GM23338 (cell line): ENCODE results near the gene PTTG1IP. TPM values are rescaled to one million over a fixed set of nuclear protein-coding genes. Genes with fewer than 3 reads are reported as not detected.

ENCODE experiments used
- ATAC-seq: fragments of 200-7000 bp; cut with Tn5 transposase; 3 replicates; pipeline ENCODE4 v1.9.1; 2020
- DNase-seq: peaks from one replicate; pipeline ENCODE4 v3.0.0-alpha.2; 2015; ENCODE audit warnings: low spot score
- H2AFZ ChIP-seq: fragments of 200-600 bp; sonication (generic); 2 replicates; pipeline ENCODE4 v1.8.0; 2016; ENCODE audit warnings: antibody characterized with exemption, mild to moderate bottlenecking, moderate library complexity
- H3F3A ChIP-seq: fragments of 200-600 bp; sonication (generic); replicated peaks from 2 replicates; pipeline ENCODE4 v1.8.0; 2017; ENCODE audit warnings: antibody characterized with exemption, mixed run types, low read depth
- H3K27ac ChIP-seq: fragments of 200-600 bp; sonication (generic); 2 replicates; pipeline ENCODE4 v1.6.1; 2016; ENCODE audit warnings: low read depth
- H3K27me3 ChIP-seq: fragments of 200-600 bp; sonication (generic); 2 replicates; pipeline ENCODE4 v1.8.0; 2016; ENCODE audit warnings: mild to moderate bottlenecking, mixed run types, moderate library complexity; ENCODE audit not compliant: insufficient read depth
- H3K36me3 ChIP-seq: fragments of 200-600 bp; sonication (generic); 2 replicates; pipeline ENCODE4 v1.8.0; 2016; ENCODE audit warnings: mild to moderate bottlenecking; ENCODE audit not compliant: insufficient read depth
- H3K4me1 ChIP-seq: fragments of 200-600 bp; sonication (generic); 2 replicates; pipeline ENCODE4 v1.8.0; 2016; ENCODE audit warnings: mild to moderate bottlenecking, moderate library complexity; ENCODE audit not compliant: insufficient read depth
- H3K4me2 ChIP-seq: fragments of 200-600 bp; sonication (generic); 2 replicates; pipeline ENCODE4 v1.7.1; 2017; ENCODE audit warnings: mixed run types
- H3K4me3 ChIP-seq: fragments of 200-600 bp; sonication (generic); 2 replicates; pipeline ENCODE4 v1.6.1; 2016; ENCODE audit warnings: mixed run types
- H3K79me2 ChIP-seq: fragments of 200-600 bp; sonication (generic); replicated peaks from 2 replicates; pipeline ENCODE4 v1.8.0; 2017; ENCODE audit warnings: mild to moderate bottlenecking; ENCODE audit not compliant: insufficient read depth
- H3K9me2 ChIP-seq: fragments of 200-600 bp; sonication (generic); 2 replicates; pipeline ENCODE4 v1.8.0; 2017; ENCODE audit not compliant: insufficient read depth
- H4K20me1 ChIP-seq: fragments of 200-600 bp; sonication (generic); replicated peaks from 2 replicates; pipeline ENCODE4 v1.8.0; 2017; ENCODE audit warnings: mild to moderate bottlenecking; ENCODE audit not compliant: insufficient read depth
- H3K27ac Mint-ChIP-seq: 2 replicates; pipeline ENCODE4 v1.8.0; 2020; ENCODE audit warnings: inconsistent platforms, mild to moderate bottlenecking, moderate library complexity, mixed read lengths
- H3K27me3 Mint-ChIP-seq: 3 replicates; pipeline ENCODE4 v1.8.0; 2022; ENCODE audit warnings: low read depth, mild to moderate bottlenecking, moderate library complexity, mixed read lengths, inconsistent platforms; ENCODE audit not compliant: insufficient read depth, poor library complexity
- H3K36me3 Mint-ChIP-seq: 3 replicates; pipeline ENCODE4 v1.8.0; 2021; ENCODE audit warnings: low read depth, mild to moderate bottlenecking, inconsistent platforms, moderate library complexity, mixed read lengths
- H3K4me1 Mint-ChIP-seq: 3 replicates; pipeline ENCODE4 v1.8.0; 2020; ENCODE audit warnings: mild to moderate bottlenecking, inconsistent platforms, mixed read lengths
- H3K4me3 Mint-ChIP-seq: 3 replicates; pipeline ENCODE4 v1.8.0; 2021; ENCODE audit warnings: moderate library complexity, mild to moderate bottlenecking, inconsistent platforms, mixed read lengths
- H3K9me3 Mint-ChIP-seq: 3 replicates; pipeline ENCODE4 v1.8.0; 2020; ENCODE audit warnings: moderate library complexity, mild to moderate bottlenecking, inconsistent platforms, mixed read lengths
- CREB1 ChIP-seq: fragments of 250-450 bp; sonication (Bioruptor Pico); IDR thresholded peaks from 2 replicates; pipeline ENCODE4 v1.5.0; 2020; ENCODE audit warnings: low read depth, mild to moderate bottlenecking, moderate library complexity
- CTCF ChIP-seq, 2 experiments: fragments of 200-600 bp in 1 of 2; sonication (generic) in 1 of 2; conservative IDR thresholded peaks; 2 replicates each; pipeline versions ENCODE4 v1.5.1 to v1.6.1; 2016 to 2017; ENCODE audit warnings: antibody characterized with exemption in 2 of 2, low read depth in 2 of 2, mild to moderate bottlenecking in 2 of 2, moderate library complexity in 1 of 2
- ETS1 ChIP-seq: IDR thresholded peaks from 2 replicates; pipeline ENCODE4 v1.6.1; 2016; ENCODE audit warnings: antibody characterized with exemption
- EZH2 ChIP-seq: fragments of 200-600 bp; sonication (generic); IDR thresholded peaks from one replicate; pipeline ENCODE4 v1.8.0; 2017; ENCODE audit warnings: antibody characterized with exemption, mild to moderate bottlenecking, low read depth; ENCODE audit not compliant: unreplicated experiment
- EZH2phosphoT487 ChIP-seq: fragments of 200-600 bp; sonication (generic); IDR thresholded peaks from one replicate; pipeline ENCODE4 v1.8.1; 2018; ENCODE audit warnings: antibody characterized with exemption; ENCODE audit not compliant: unreplicated experiment
- POLR2AphosphoS5 ChIP-seq: IDR thresholded peaks from 2 replicates; pipeline ENCODE4 v1.6.1; 2016; ENCODE audit warnings: antibody characterized with exemption, low read depth
- REST ChIP-seq: IDR thresholded peaks from one replicate; pipeline ENCODE4 v1.6.1; 2018; ENCODE audit warnings: antibody characterized with exemption; ENCODE audit not compliant: unreplicated experiment
- ZNF462 ChIP-seq: fragments of 250-450 bp; sonication (Bioruptor Pico); IDR thresholded peaks from 2 replicates; pipeline ENCODE4 v1.5.0; 2020; ENCODE audit warnings: mild to moderate bottlenecking, moderate library complexity
- polyA plus RNA-seq: library from polyadenylated mRNA; unstranded; fragments of >200 nt; fragmentation: Nextera tagmentation; extraction: Ambion mirVana; gene quantifications from 2 replicates; pipeline ENCODE4 v1.2.1, GENCODE V29; 2016
- total RNA-seq: library from RNA; depleted of rRNA; stranded (reverse); fragments of >200 nt; shearing (Covaris generic); gene quantifications from 2 replicates; pipeline ENCODE4 v1.2.3, GENCODE V29; 2014

The PTTG1IP gene
- total and polyA plus RNA-seq, 2 experiments from 2014 or later, result 99.9 to 172 TPM

- TF ChIP-seq POLR2AphosphoS5 (no peak), ETS1 (no peak), CREB1 (CRISPR knock-in tag) (no peak)
These were observed 38.6 kb upstream of the PTTG1IP start (continued) for GRCh38 chr21:44912158-44912473.

- Histone ChIP-seq H3K27ac (no peak overlapping the region), H3K4me2 (no peak overlapping the region), H3K4me3 (no peak overlapping the region), H3K79me2 (no peaks in the 10 kb centered on the region), H2AFZ (no peak overlapping the region), H3F3A (no peaks in the 10 kb centered on the region), H3K9me2 (no peaks in the 10 kb centered on the region), H3K27me3 (no peaks in the 10 kb centered on the region), H3K4me1 (no peaks in the 10 kb centered on the region), H3K36me3 (no peaks in the 10 kb centered on the region), H4K20me1 (no peaks in the 10 kb centered on the region)
- ATAC-seq (peak; percentile 18), DNase-seq (no peak)
- Mint-ChIP-seq H3K4me1 (peaks cover 9% of the 10 kb centered on the region), H3K36me3 (no peaks in the 10 kb centered on the region), H3K4me3 (no peak overlapping the region), H3K27ac (no peak overlapping the region), H3K9me3 (no peaks in the 10 kb centered on the region), H3K27me3 (peaks cover 37% of the 10 kb centered on the region)
- no peak for TF ChIP-seq REST
- TF ChIP-seq ZNF462 (CRISPR knock-in tag), result no peak
- no peak for TF ChIP-seq EZH2
- TF ChIP-seq CTCF (conservative IDR thresholded peaks at IDR 0.05; ENCODE audit: low read depth in 2 of 2), result peak; percentile 35 to 59
- no peak for TF ChIP-seq EZH2phosphoT487
These were observed 38.1 kb upstream of the PTTG1IP start for GRCh38 chr21:44911384-44912157.
